Left ventricle myocardium inferior (tissue), 1 donor: ENCODE data around the gene SAP30L. TPM values are rescaled to one million over a fixed set of nuclear protein-coding genes. Genes with fewer than 3 reads are reported as not detected.

Experiments used
- DNase-seq: peaks from one replicate; pipeline ENCODE4 v3.0.0-alpha.2; 2020
- H3K27ac ChIP-seq: fragments of 200-600 bp; replicated peaks from 2 replicates; pipeline ENCODE4 v1.8.0; 2021
- H3K27me3 ChIP-seq: fragments of 200-600 bp; 2 replicates; pipeline ENCODE4 v1.8.0; 2021; ENCODE audit warnings: low read depth
- H3K36me3 ChIP-seq: fragments of 200-600 bp; 2 replicates; pipeline ENCODE4 v1.8.0; 2021
- H3K4me1 ChIP-seq: fragments of 200-600 bp; 2 replicates; pipeline ENCODE4 v1.8.0; 2021
- H3K4me3 ChIP-seq: fragments of 200-600 bp; 2 replicates; pipeline ENCODE4 v1.8.0; 2021; ENCODE audit warnings: mild to moderate bottlenecking, moderate library complexity
- H3K9me3 ChIP-seq: fragments of 200-600 bp; replicated peaks from 2 replicates; pipeline ENCODE4 v1.8.0; 2021
- intact Hi-C: fragments of 100-400 bp; cut with micrococcal nuclease; formaldehyde crosslinking; loops from one replicate; pipeline ENCODE4 v1.11.0; 2022
- total RNA-seq: library from RNA; stranded (reverse); fragmentation: NEBNext Ultra II Directional; extraction: Animal tissue kit (Norgen Biotek cat#: 25700); gene quantifications from one replicate; pipeline ENCODE4 v1.2.1, GENCODE V29; 2021
- TF ChIP-seq, protein P1 (sequence below): fragments of 200-600 bp; IDR thresholded peaks from 2 replicates; pipeline ENCODE4 v1.8.0; 2021; ENCODE audit warnings: antibody characterized with exemption, mild to moderate bottlenecking, borderline replicate concordance
- donor health status: DM: no; HTN: yes; CAD: no; lungs with severe emphysema.

SAP30L gene
- total RNA-seq, 1 donor from 2014 or later, result 31.3 TPM

DNA sequence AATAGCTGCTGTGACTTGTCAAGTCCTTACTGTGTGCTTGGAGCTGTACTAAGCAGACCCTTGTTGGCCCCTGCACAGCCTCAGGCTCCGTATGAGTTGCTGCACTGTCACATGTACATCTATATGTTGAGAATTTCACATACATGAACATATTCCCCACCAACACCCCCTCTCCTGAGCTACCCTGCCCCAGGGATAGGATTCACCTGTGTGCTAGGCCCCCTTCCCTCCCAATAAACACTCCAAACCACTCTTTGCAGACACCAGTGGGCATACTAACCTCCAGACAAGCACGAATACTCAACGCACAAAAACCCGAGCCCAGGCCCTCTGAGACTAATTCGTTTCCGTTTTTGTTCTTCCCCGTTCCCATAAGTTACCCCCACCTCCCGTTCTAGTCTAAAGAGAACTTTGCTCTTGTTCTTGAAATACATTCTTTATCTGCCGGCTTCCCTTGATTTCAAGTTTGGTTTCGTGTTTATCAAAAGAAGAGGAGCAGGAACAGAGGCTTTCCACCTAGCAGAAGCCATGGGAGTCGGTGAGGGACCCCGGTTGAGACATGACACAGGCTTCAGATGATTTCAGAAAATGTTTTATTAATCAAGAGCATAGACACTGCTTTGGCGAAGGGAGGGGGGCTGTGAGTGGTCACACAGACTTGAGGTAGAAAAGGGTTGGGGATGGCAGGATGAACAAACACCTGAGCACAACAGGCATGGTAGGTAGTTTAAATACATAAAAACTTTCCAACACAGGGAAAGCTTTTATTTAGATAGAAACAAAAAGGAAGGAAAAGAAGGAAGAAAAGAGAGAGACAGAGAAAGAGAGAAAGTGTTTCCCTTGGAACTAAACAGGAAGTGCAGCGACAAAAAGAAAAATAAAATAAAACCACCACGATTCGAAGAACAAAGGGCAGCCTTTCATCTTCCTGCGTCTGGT lies 28.9 kb downstream of the SAP30L start:
- H3K27ac ChIP-seq, result peak overlapping the region; percentile 88
- no peaks in the 10 kb centered on the region for H3K36me3 ChIP-seq
- DNase-seq, result no peak
- H3K4me3 ChIP-seq, result peak overlapping the region; percentile 75
- intact Hi-C loops, result no loop called here
- peaks cover 98% of the 10 kb centered on the region for H3K27me3 ChIP-seq
- TF ChIP-seq, protein P1, sequence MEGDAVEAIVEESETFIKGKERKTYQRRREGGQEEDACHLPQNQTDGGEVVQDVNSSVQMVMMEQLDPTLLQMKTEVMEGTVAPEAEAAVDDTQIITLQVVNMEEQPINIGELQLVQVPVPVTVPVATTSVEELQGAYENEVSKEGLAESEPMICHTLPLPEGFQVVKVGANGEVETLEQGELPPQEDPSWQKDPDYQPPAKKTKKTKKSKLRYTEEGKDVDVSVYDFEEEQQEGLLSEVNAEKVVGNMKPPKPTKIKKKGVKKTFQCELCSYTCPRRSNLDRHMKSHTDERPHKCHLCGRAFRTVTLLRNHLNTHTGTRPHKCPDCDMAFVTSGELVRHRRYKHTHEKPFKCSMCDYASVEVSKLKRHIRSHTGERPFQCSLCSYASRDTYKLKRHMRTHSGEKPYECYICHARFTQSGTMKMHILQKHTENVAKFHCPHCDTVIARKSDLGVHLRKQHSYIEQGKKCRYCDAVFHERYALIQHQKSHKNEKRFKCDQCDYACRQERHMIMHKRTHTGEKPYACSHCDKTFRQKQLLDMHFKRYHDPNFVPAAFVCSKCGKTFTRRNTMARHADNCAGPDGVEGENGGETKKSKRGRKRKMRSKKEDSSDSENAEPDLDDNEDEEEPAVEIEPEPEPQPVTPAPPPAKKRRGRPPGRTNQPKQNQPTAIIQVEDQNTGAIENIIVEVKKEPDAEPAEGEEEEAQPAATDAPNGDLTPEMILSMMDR, result no peak
- peaks cover 88% of the 10 kb centered on the region for H3K4me1 ChIP-seq
- no peaks in the 10 kb centered on the region for H3K9me3 ChIP-seq

DNA sequence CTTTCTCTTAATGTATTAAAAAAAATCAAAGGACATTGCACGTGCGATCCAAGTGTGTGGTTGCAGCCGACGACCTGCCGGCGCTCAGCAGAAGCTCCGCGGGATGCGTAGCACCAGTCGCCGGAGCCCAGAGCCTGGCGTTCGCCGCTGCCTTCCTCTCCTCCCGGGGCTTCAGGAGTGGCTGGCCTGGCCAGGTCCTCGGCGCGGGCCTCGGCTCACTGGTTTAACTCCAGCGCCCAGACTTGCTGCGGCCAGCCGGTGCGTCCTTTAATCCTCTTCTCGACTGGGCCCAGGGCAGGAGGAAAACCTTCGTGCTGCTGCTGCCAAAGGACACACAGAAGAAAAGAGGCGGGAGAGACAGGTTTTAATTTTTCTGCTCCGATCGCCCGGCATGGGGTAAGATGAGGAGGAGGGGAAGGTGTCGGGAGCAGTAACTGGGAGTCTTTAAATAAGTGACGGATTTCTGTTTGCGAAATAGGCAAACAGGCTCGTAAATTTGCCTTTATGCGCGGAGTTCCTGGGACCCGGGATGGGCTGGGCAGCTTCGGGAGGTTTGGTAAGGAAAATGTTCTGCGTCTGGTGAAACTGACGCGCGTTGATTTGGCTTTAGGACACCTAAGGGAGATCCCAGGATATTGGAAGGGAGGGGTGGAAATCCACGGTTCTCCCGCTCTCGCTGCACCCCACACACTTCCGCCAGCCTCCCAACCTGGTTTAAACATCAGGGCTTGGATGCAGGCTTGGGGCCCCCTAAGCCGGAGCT lies 30.0 kb downstream of the SAP30L start:
- TF ChIP-seq, protein P1, result no peak
- H3K4me1 ChIP-seq, result peaks cover 86% of the 10 kb centered on the region
- H3K27me3 ChIP-seq, result peaks cover 100% of the 10 kb centered on the region
- H3K36me3 ChIP-seq, result no peaks in the 10 kb centered on the region
- peak overlapping the region; percentile 88 for H3K27ac ChIP-seq
- H3K9me3 ChIP-seq, result no peaks in the 10 kb centered on the region
- intact Hi-C loops, result no loop called here
- H3K4me3 ChIP-seq, result peak overlapping the region; percentile 75
- DNase-seq, result no peak

DNA sequence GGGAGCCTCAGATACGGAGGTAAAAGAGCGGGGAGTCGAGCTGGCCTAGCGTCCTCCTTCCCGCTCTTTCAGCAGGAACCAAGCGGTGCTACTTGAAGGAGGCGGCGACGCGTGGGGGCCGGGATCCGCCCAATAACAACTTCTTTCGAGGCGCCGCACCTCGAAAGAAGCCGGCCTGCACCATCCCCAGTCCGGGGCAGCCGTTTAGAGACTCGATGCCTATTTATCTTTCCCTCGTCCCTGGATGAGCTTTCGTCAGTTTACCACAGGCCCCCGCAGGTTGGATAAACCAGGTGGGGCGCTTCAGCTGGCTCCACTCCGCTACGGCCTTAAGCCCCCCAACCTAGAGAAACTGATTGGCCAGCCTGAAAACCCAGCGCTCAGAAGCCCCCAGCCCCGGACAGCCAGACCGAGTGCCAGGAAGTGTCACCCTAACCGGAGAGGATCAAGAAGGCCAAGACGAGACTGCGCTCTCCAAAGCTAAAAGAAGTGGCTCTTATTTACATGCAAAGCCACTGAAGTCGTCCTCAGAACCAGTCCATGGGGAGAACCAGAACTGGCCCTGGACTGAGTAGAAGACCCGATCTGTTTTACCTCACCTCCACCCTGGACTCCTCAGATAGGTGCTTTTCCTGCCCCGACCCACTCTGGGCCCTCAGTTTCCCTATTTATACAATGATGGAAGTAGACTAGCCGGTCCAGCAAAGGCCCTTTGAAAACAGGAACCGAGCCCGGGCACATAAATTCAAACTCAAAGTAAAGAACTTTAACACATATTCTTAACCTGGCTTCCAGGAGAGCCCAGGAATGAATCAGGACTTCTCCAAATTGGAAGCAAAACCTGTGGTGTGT lies 30.8 kb downstream of the SAP30L start:
- Histone ChIP-seq H3K27me3 (peaks cover 100% of the 10 kb centered on the region), H3K27ac (peak overlapping the region; percentile 88), H3K4me1 (peaks cover 78% of the 10 kb centered on the region), H3K4me3 (peak overlapping the region; percentile 75), H3K36me3 (no peaks in the 10 kb centered on the region), H3K9me3 (no peaks in the 10 kb centered on the region)
- intact Hi-C loops, result no loop called here
- TF ChIP-seq, protein P1, result no peak
- DNase-seq, result no peak

DNA sequence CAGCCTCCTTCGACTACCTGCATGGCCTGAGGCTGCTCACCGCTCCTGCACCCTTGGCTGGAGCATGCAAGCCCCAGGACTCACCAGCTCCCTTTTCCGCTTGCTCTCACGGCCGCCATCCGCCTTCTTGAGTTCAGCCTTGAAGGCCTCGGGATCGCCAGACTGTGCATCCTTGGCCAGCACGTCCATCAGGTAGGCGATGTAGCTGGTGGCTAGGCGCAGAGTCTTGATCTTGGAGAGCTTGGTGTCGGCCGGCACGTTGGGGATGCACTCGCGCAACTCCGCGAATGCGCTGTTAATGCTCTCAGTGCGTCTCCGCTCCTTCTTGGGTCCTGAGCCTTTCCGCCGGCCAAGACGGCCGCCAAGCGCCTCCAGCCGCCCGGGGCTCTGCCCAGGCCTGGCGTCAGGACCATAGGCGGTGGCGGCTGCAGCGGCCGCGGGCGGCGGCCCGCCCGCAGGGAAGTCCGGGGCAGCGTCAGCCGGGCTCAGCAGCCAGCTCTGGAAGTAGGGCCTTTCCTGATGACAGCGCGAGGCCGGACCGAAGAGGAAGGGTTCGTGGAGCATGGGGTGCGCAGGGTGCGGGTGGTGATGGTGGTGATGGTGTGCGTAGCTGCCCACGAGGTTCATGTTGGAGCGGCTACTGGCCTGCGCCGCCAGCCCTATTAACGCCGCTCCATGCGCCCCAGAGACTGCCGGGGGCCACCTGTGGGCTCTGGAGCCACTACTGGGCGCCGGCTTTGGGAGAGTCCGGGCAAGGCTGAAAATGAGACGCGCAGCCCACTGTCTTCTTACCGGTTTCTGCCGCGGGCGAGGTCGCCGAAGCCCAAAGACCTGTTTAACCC lies 31.8 kb downstream of the SAP30L start:
- peaks cover 71% of the 10 kb centered on the region for H3K4me1 ChIP-seq
- H3K4me3 ChIP-seq, result peak overlapping the region; percentile 75
- H3K27me3 ChIP-seq, result peaks cover 100% of the 10 kb centered on the region
- H3K36me3 ChIP-seq, result no peaks in the 10 kb centered on the region
- H3K27ac ChIP-seq, result peak overlapping the region; percentile 88
- H3K9me3 ChIP-seq, result no peaks in the 10 kb centered on the region
- TF ChIP-seq, protein P1, result no peak
- DNase-seq, result no peak
- intact Hi-C loops, result no loop called here
